HEK293 (cell line): Measurements from ENCODE around the gene ZER1.

ENCODE experiments used
- ATF2 ChIP-seq: fragments of 450-650 bp; formaldehyde crosslinking; IDR thresholded peaks from 2 replicates; pipeline ENCODE4 v1.5.1; 2016; ENCODE audit warnings: missing biosample characterization, missing genetic modification characterization, low read depth
- CTCF ChIP-seq: fragments of 450-650 bp; formaldehyde crosslinking; IDR thresholded peaks from 2 replicates; pipeline ENCODE4 v1.5.1; 2016; ENCODE audit warnings: missing biosample characterization, missing genetic modification characterization
- SP3 ChIP-seq: fragments of 450-650 bp; formaldehyde crosslinking; IDR thresholded peaks from 2 replicates; pipeline ENCODE4 v1.5.1; 2016; ENCODE audit warnings: missing biosample characterization, missing genetic modification characterization
- YY1 ChIP-seq: fragments of 450-650 bp; formaldehyde crosslinking; IDR thresholded peaks from 2 replicates; pipeline ENCODE4 v1.5.1; 2018; ENCODE audit warnings: missing biosample characterization, missing genetic modification characterization
- ZBTB8A ChIP-seq: fragments of 450-650 bp; formaldehyde crosslinking; IDR thresholded peaks from 2 replicates; pipeline ENCODE4 v1.5.1; 2016; ENCODE audit warnings: missing biosample characterization, missing genetic modification characterization
- ZNF18 ChIP-seq: fragments of 450-650 bp; formaldehyde crosslinking; IDR thresholded peaks from 2 replicates; pipeline ENCODE4 v1.5.1; 2016; ENCODE audit warnings: missing biosample characterization, missing genetic modification characterization
- ZNF501 ChIP-seq: fragments of 450-650 bp; formaldehyde crosslinking; IDR thresholded peaks from 2 replicates; pipeline ENCODE4 v1.5.1; 2016; ENCODE audit warnings: missing biosample characterization, missing genetic modification characterization
- ZNF629 ChIP-seq: fragments of 450-650 bp; formaldehyde crosslinking; IDR thresholded peaks from 2 replicates; pipeline ENCODE4 v1.5.1; 2017; ENCODE audit warnings: missing biosample characterization, missing genetic modification characterization
- ZNF677 ChIP-seq: fragments of 450-650 bp; IDR thresholded peaks from 2 replicates; pipeline ENCODE4 v1.5.0; 2018; ENCODE audit warnings: missing biosample characterization, mild to moderate bottlenecking, missing genetic modification characterization, moderate library complexity

- TF ChIP-seq CTCF (tag by site-specific recombination) (peak; percentile 47; the same call in 1 of the 2 replicates), ZBTB8A (tag by site-specific recombination) (0 out of 2 replicates have a peak, but pooled peaks have one; percentile 20), SP3 (tag by site-specific recombination) (no peak), YY1 (no peak), ZNF501 (tag by site-specific recombination) (no peak), ZNF629 (tag by site-specific recombination) (no peak), ZNF18 (tag by site-specific recombination) (no peak), ATF2 (tag by site-specific recombination) (no peak), ZNF677 (tag by site-specific recombination) (no peak)
These were observed 47.4 kb upstream of the ZER1 start for GRCh38 chr9:128818839-128819715.
